ENCODE results near the gene CMTM5.

DNA sequence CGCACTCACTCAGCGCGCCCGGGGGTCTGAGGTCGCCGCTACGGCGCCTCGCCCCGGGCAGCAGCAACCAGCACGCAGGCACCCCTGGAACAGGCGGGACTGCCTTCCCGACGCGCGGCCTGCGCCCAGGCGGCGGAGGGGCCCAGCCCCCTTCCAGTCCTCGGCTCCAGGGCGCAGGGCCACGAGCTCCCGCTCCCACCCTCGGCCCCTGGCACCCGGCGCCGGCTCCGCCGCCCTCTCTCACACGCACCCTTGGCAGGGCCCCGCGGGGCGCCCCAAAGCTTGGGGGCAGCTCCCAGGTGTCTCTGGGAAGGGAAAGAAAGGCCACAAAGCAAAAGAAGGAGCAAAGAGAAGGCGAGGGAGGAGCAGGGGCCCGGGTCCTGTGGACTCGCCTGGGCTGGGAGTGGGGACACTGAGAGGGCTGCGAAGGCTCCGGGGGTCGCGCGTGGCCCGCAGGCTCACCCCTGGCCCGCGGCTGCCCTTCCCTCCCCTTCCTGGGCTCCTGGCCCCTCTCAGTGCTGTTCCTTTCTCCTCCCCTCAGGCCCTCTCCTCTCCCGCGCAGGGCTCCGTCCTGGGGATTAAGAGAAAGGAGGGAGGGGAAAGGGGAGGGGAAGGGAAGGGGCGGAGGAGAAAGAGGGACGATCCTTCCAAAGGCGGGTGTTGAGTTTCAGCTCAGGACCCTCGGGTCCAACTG, 11.0 kb upstream of the CMTM5 start:
- TF ChIP-seq, protein P1, sequence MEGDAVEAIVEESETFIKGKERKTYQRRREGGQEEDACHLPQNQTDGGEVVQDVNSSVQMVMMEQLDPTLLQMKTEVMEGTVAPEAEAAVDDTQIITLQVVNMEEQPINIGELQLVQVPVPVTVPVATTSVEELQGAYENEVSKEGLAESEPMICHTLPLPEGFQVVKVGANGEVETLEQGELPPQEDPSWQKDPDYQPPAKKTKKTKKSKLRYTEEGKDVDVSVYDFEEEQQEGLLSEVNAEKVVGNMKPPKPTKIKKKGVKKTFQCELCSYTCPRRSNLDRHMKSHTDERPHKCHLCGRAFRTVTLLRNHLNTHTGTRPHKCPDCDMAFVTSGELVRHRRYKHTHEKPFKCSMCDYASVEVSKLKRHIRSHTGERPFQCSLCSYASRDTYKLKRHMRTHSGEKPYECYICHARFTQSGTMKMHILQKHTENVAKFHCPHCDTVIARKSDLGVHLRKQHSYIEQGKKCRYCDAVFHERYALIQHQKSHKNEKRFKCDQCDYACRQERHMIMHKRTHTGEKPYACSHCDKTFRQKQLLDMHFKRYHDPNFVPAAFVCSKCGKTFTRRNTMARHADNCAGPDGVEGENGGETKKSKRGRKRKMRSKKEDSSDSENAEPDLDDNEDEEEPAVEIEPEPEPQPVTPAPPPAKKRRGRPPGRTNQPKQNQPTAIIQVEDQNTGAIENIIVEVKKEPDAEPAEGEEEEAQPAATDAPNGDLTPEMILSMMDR (IDR thresholded peaks at IDR 0.05; ENCODE audit: low read depth, low read length), result no peak
- TF ChIP-seq EZH2phosphoT487 (IDR thresholded peaks at IDR 0.05; ENCODE audit: low read depth), result no peak

Measured in OCI-LY3 (cell line).